PFSK-1 (cell line): ENCODE data around the gene RBPJL.

Experiments
- FOXP2 ChIP-seq: optimal IDR thresholded peaks from 2 replicates; pipeline ENCODE3; 2011; ENCODE audit warnings: borderline replicate concordance, control low read depth, inconsistent platforms; ENCODE audit not compliant: insufficient read depth; ENCODE audit errors: extremely low read length, extremely low read depth
- POLR2AphosphoS5 ChIP-seq: IDR thresholded peaks from 2 replicates; pipeline ENCODE4 v1.6.1; 2012; ENCODE audit warnings: low read depth, mild to moderate bottlenecking, control low read depth, low read length, moderate library complexity
- REST ChIP-seq, 2 experiments: IDR thresholded peaks; 2 replicates each; pipeline versions ENCODE4 v1.6.1 to v1.8.0; 2011 to 2012; ENCODE audit warnings: low read depth in 2 of 2, low read length in 2 of 2, control low read depth in 1 of 2, inconsistent platforms in 1 of 2, mild to moderate bottlenecking in 1 of 2, moderate library complexity in 1 of 2; ENCODE audit not compliant: insufficient read depth in 1 of 2
- SIN3A ChIP-seq: IDR thresholded peaks from 2 replicates; pipeline ENCODE4 v1.6.1; 2012; ENCODE audit warnings: mild to moderate bottlenecking, low read length, moderate library complexity, borderline replicate concordance; ENCODE audit not compliant: insufficient read depth
- TAF1 ChIP-seq: IDR thresholded peaks from 2 replicates; pipeline ENCODE4 v1.6.1; 2012; ENCODE audit warnings: low read length, control low read depth, borderline replicate concordance; ENCODE audit not compliant: insufficient read depth

RBPJL gene

GRCh38 chr20:45342855-45343531 is 36.4 kb downstream of the RBPJL start:
- TF ChIP-seq POLR2AphosphoS5 (no peak), REST (IDR thresholded peaks at IDR 0.05; ENCODE audit: insufficient read depth in 1 of 2, low read depth in 2 of 2, low read length in 2 of 2) (no peak), SIN3A (no peak), TAF1 (no peak), FOXP2 (no peak)

- no peak for TF ChIP-seq POLR2AphosphoS5
- TF ChIP-seq FOXP2: no peak
- TF ChIP-seq REST (IDR thresholded peaks at IDR 0.05; ENCODE audit: insufficient read depth in 1 of 2, low read depth in 2 of 2, low read length in 2 of 2): no peak
- TF ChIP-seq TAF1: no peak
- TF ChIP-seq SIN3A: no peak
These were observed 37.0 kb downstream of the RBPJL start for GRCh38 chr20:45343532-45344167.

- no peak for TF ChIP-seq SIN3A
These were observed 37.7 kb downstream of the RBPJL start for GRCh38 chr20:45344168-45344860.

GRCh38 chr20:45345104-45345936 is 38.7 kb downstream of the RBPJL start:
- TF ChIP-seq REST (IDR thresholded peaks at IDR 0.05; ENCODE audit: insufficient read depth in 1 of 2, low read depth in 2 of 2, low read length in 2 of 2): no peak
- no peak for TF ChIP-seq FOXP2
- no peak for TF ChIP-seq SIN3A
- no peak for TF ChIP-seq TAF1
- no peak for TF ChIP-seq POLR2AphosphoS5

GRCh38 chr20:45346291-45346718 is 39.7 kb downstream of the RBPJL start:
- TF ChIP-seq REST (IDR thresholded peaks at IDR 0.05; ENCODE audit: insufficient read depth in 1 of 2, low read depth in 2 of 2, low read length in 2 of 2) (no peak), POLR2AphosphoS5 (no peak), SIN3A (no peak), TAF1 (no peak), FOXP2 (no peak)
